Measurements from ENCODE around the gene NCKAP5.

DNA sequence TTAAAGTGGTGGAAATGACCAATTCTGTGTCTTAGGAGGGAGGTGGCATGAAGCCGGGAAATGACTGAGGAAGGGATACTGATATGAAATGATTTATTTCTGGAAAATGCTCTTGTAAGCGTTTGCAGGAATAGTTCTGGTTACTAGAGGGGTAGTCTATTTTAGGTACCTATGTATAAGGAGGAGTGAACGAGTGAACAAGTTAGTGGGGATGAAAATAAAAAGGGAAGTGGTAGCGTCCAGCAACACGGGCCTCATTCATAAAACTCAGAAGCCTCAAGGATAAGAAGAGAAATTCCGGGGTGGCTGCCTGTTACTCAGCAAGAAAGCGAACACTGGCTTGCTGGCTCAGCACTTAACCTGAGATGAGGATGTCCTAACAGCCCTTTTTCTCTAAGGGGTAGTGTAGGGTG lies 303.3 kb downstream of the NCKAP5 start:
- TF ChIP-seq, protein P1, sequence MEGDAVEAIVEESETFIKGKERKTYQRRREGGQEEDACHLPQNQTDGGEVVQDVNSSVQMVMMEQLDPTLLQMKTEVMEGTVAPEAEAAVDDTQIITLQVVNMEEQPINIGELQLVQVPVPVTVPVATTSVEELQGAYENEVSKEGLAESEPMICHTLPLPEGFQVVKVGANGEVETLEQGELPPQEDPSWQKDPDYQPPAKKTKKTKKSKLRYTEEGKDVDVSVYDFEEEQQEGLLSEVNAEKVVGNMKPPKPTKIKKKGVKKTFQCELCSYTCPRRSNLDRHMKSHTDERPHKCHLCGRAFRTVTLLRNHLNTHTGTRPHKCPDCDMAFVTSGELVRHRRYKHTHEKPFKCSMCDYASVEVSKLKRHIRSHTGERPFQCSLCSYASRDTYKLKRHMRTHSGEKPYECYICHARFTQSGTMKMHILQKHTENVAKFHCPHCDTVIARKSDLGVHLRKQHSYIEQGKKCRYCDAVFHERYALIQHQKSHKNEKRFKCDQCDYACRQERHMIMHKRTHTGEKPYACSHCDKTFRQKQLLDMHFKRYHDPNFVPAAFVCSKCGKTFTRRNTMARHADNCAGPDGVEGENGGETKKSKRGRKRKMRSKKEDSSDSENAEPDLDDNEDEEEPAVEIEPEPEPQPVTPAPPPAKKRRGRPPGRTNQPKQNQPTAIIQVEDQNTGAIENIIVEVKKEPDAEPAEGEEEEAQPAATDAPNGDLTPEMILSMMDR (IDR thresholded peaks at IDR 0.05 in 8 of 11, conservative IDR thresholded peaks at IDR 0.05 in 3 of 11): no peak
- no peak for TF ChIP-seq POLR2A (IDR thresholded peaks at IDR 0.05)

All from spleen (tissue), 7 donors.